H1 (cell line): ENCODE data around the gene ARHGEF35. TPM values are rescaled to one million over a fixed set of nuclear protein-coding genes. Genes with fewer than 3 reads are reported as not detected.
"Not testable (repeated sequence)": the region's sequence is repeated elsewhere in the genome, so short reads cannot be mapped to it uniquely, and the experiment has no call there.

ENCODE experiments used
- CTCF ChIA-PET: fragments of 300-600 bp; sonication (Branson Sonifier 250); formaldehyde crosslinking; loops from one replicate; lab custom pipeline; 2021; ENCODE audit not compliant: partially characterized antibody; lab: Charles Lee
- POLR2A ChIA-PET: fragments of 300-600 bp; sonication (Branson Sonifier 250); formaldehyde crosslinking; loops from one replicate; lab custom pipeline; 2021; ENCODE audit warnings: inconsistent platforms; ENCODE audit not compliant: partially characterized antibody; lab: Charles Lee
- DNase-seq, 2 experiments: peaks; one replicate each; pipeline versions ENCODE4 v3.0.0 to v3.0.0-alpha.2; 2010 to 2022; ENCODE audit warnings: low spot score in 2 of 2, low read depth in 1 of 2, mixed read lengths in 1 of 2
- FAIRE-seq: peaks from 2 replicates; lab custom pipeline; 2011; peaks lifted over from hg19 to GRCh38; lab: Jason Lieb, UNC
- H2AFZ ChIP-seq: 2 replicates; pipeline ENCODE4 v1.8.1; 2012; ENCODE audit warnings: low read length, inconsistent platforms
- H2AK5ac ChIP-seq: 2 replicates; pipeline ENCODE4 v1.6.1; 2013; ENCODE audit warnings: low read depth, low read length
- H2BK120ac ChIP-seq: replicated peaks from 2 replicates; pipeline ENCODE3; 2013; ENCODE audit warnings: low read depth, low read length, inconsistent platforms
- H2BK12ac ChIP-seq: 2 replicates; pipeline ENCODE4 v1.6.1; 2013; ENCODE audit warnings: low read depth, low read length
- H2BK15ac ChIP-seq: 2 replicates; pipeline ENCODE4 v1.6.1; 2013; ENCODE audit warnings: low read length
- H2BK20ac ChIP-seq: 2 replicates; pipeline ENCODE4 v1.6.1; 2013; ENCODE audit warnings: low read length
- H2BK5ac ChIP-seq: 2 replicates; pipeline ENCODE4 v1.6.1; 2013; ENCODE audit warnings: low read depth, low read length
- H3K14ac ChIP-seq: 2 replicates; pipeline ENCODE4 v1.6.1; 2013; ENCODE audit warnings: inconsistent platforms; ENCODE audit not compliant: insufficient read length
- H3K18ac ChIP-seq: 2 replicates; pipeline ENCODE4 v1.6.1; 2013; ENCODE audit warnings: low read length; ENCODE audit errors: extremely low read depth
- H3K23ac ChIP-seq: 2 replicates; pipeline ENCODE4 v1.6.1; 2013; ENCODE audit warnings: inconsistent platforms; ENCODE audit not compliant: insufficient read length
- H3K23me2 ChIP-seq: 2 replicates; pipeline ENCODE4 v1.6.1; 2013; ENCODE audit warnings: low read depth, low read length
- H3K27ac ChIP-seq: 2 replicates; pipeline ENCODE4 v1.6.1; 2011; ENCODE audit warnings: low read depth, low read length, inconsistent platforms
- H3K27me3 ChIP-seq, 4 experiments: replicated peaks in 1 of 4; 1 replicate in 1 of 4; 2 replicates in 3 of 4; pipeline versions ENCODE4 v1.6.1 to v1.8.1; 2011 to 2013; ENCODE audit warnings: low read length in 3 of 4, mild to moderate bottlenecking in 3 of 4, inconsistent platforms in 2 of 4, mixed read lengths in 2 of 4, moderate library complexity in 1 of 4; ENCODE audit not compliant: control insufficient read depth in 3 of 4, insufficient read depth in 3 of 4; ENCODE audit errors: extremely low read depth in 1 of 4
- H3K36me3 ChIP-seq, 4 experiments: 2 replicates each; pipeline versions ENCODE4 v1.6.1 to v1.8.1; 2011 to 2013; ENCODE audit warnings: mild to moderate bottlenecking in 4 of 4, low read length in 3 of 4, moderate library complexity in 2 of 4, control low read depth in 1 of 4, inconsistent platforms in 1 of 4; ENCODE audit not compliant: insufficient read depth in 4 of 4, control insufficient read depth in 2 of 4
- H3K4ac ChIP-seq: replicated peaks from 2 replicates; pipeline ENCODE3; 2013; ENCODE audit warnings: low read length, low read depth, mixed read lengths, inconsistent platforms; ENCODE audit not compliant: insufficient read length
- H3K4me1 ChIP-seq, 4 experiments: replicated peaks in 1 of 4; 1 replicate in 1 of 4; 2 replicates in 3 of 4; pipeline versions ENCODE4 v1.6.1 to v1.8.1; 2011 to 2013; ENCODE audit warnings: low read length in 3 of 4, inconsistent platforms in 2 of 4, mixed read lengths in 1 of 4; ENCODE audit not compliant: insufficient read depth in 4 of 4, control insufficient read depth in 3 of 4
- H3K4me2 ChIP-seq, 2 experiments: 2 replicates each; pipeline versions ENCODE4 v1.6.1 to v1.8.1; 2011 to 2013; ENCODE audit warnings: low read depth in 2 of 2, low read length in 2 of 2, control low read depth in 1 of 2, inconsistent platforms in 1 of 2, mild to moderate bottlenecking in 1 of 2; ENCODE audit not compliant: insufficient read depth in 1 of 2
- H3K4me3 ChIP-seq, 4 experiments: fragments of 200-600, 300-600 bp in 1 of 4; sonication (generic), shearing (Covaris generic), sonication (Bioruptor Twin) in 1 of 4; 2 replicates each; pipeline versions ENCODE4 v1.5.1 to v1.8.1; 2011 to 2016; ENCODE audit warnings: low read length in 4 of 4, low read depth in 3 of 4, control low read depth in 2 of 4, inconsistent platforms in 2 of 4, mild to moderate bottlenecking in 2 of 4, mixed read lengths in 1 of 4, moderate library complexity in 1 of 4; ENCODE audit not compliant: insufficient read depth in 2 of 4; ENCODE audit errors: extremely low read depth in 1 of 4
- H3K56ac ChIP-seq: replicated peaks from 2 replicates; pipeline ENCODE3; 2013; ENCODE audit warnings: low read depth, mild to moderate bottlenecking, mixed read lengths, low read length, inconsistent platforms; ENCODE audit not compliant: insufficient read length
- H3K79me1 ChIP-seq: 2 replicates; pipeline ENCODE4 v1.6.1; 2013; ENCODE audit warnings: low read depth, low read length, control low read depth
- H3K79me2 ChIP-seq, 2 experiments: 2 replicates each; pipeline versions ENCODE4 v1.6.1 to v1.8.1; 2012 to 2013; ENCODE audit warnings: low read length in 2 of 2, mild to moderate bottlenecking in 2 of 2, inconsistent platforms in 1 of 2; ENCODE audit not compliant: insufficient read depth in 2 of 2, control insufficient read depth in 1 of 2
- H3K9ac ChIP-seq, 4 experiments: replicated peaks in 1 of 4; 1 replicate in 1 of 4; 2 replicates in 3 of 4; pipeline versions ENCODE4 v1.6.1 to v1.8.1; 2011 to 2013; ENCODE audit warnings: low read depth in 3 of 4, low read length in 3 of 4, control low read depth in 2 of 4, mild to moderate bottlenecking in 2 of 4, moderate library complexity in 2 of 4, inconsistent platforms in 1 of 4; ENCODE audit errors: extremely low read depth in 1 of 4
- H3K9me3 ChIP-seq, 2 experiments: 2 replicates each; pipeline versions ENCODE4 v1.6.1 to v1.8.1; 2012 to 2013; ENCODE audit warnings: mild to moderate bottlenecking in 2 of 2, moderate library complexity in 2 of 2, control low read depth in 1 of 2, inconsistent platforms in 1 of 2, low read depth in 1 of 2, low read length in 1 of 2, mixed read lengths in 1 of 2; ENCODE audit not compliant: insufficient read depth in 2 of 2
- H4K20me1 ChIP-seq, 2 experiments: replicated peaks in 1 of 2; 2 replicates each; pipeline versions ENCODE3 to v1.8.1; 2011 to 2013; ENCODE audit warnings: inconsistent platforms in 2 of 2, low read length in 2 of 2, mild to moderate bottlenecking in 1 of 2; ENCODE audit not compliant: insufficient read depth in 2 of 2, control insufficient read depth in 1 of 2
- H4K5ac ChIP-seq: 2 replicates; pipeline ENCODE4 v1.6.1; 2013; ENCODE audit warnings: low read length, low read depth, mixed read lengths, inconsistent platforms; ENCODE audit not compliant: insufficient read length
- H4K8ac ChIP-seq: 2 replicates; pipeline ENCODE4 v1.8.0; 2013; ENCODE audit warnings: mild to moderate bottlenecking, moderate library complexity, low read length, inconsistent platforms; ENCODE audit not compliant: insufficient read depth; ENCODE audit errors: extremely low read depth
- H4K91ac ChIP-seq: replicated peaks from 2 replicates; pipeline ENCODE3; 2013; ENCODE audit warnings: low read length, mixed read lengths, inconsistent platforms; ENCODE audit not compliant: insufficient read length
- WGBS, 2 experiments: shearing (Covaris generic) in 1 of 2; methylation state at CpG; one replicate each; pipeline versions ENCODE4 v1.1.6 to v1.1.7; 2013 to 2015; ENCODE audit warnings: low lambda C conversion rate in 2 of 2, mixed read lengths in 2 of 2, inconsistent platforms in 1 of 2, low coverage in 1 of 2, missing lambda C conversion rate in 1 of 2; ENCODE audit not compliant: insufficient replicate concordance in 2 of 2, insufficient coverage in 1 of 2, insufficient read length in 1 of 2; ENCODE audit errors: extremely low coverage in 1 of 2, missing lambda C conversion rate in 1 of 2; 5-methylcytosine and 5-hydroxymethylcytosine counted together
- polyA plus RNA-seq, 7 experiments: library from polyadenylated mRNA; depleted of rRNA in 3 of 7; stranded (reverse) in 5 of 7; unstranded in 2 of 7; fragments of >200 nt in 5 of 7; fragments of 200-250 nt in 2 of 7; gene quantifications; 1 replicate in 5 of 7; 2 replicates in 1 of 7; 4 replicates in 1 of 7; pipeline versions ENCODE4 v1.2.1 to v1.2.3, GENCODE V29; 2011 to 2013; ENCODE audit warnings: missing spikeins in 2 of 7, mixed read lengths in 2 of 7
- total RNA-seq: library from RNA; stranded (reverse); fragmentation: NEBNext Ultra II Directional; extraction: Animal tissue kit (Norgen Biotek cat#: 25700); gene quantifications from 2 replicates; pipeline ENCODE4 v1.2.1, GENCODE V29; 2021

ARHGEF35 gene
- total and polyA plus RNA-seq, 2 of the 8 experiments (the other 6 are each of a cell fraction or from before 2014, with no cell fraction given), result 1.3 to 11.8 TPM

- H3K4me1 ChIP-seq, H3K36me3 ChIP-seq, H2BK12ac ChIP-seq, H3K56ac ChIP-seq, H2AK5ac ChIP-seq, H3K23me2 ChIP-seq, H3K4me3 ChIP-seq, H2BK5ac ChIP-seq, H2BK120ac ChIP-seq, FAIRE-seq, H4K8ac ChIP-seq, H3K23ac ChIP-seq, H4K20me1 ChIP-seq, H2BK20ac ChIP-seq, H2AFZ ChIP-seq, H2BK15ac ChIP-seq, H3K9ac ChIP-seq, H3K79me1 ChIP-seq, H3K9me3 ChIP-seq, H3K27ac ChIP-seq, H3K79me2 ChIP-seq, H3K18ac ChIP-seq, H3K27me3 ChIP-seq, CTCF ChIA-PET, H4K5ac ChIP-seq, H4K91ac ChIP-seq, H3K4ac ChIP-seq, POLR2A ChIA-PET, DNase-seq, H3K14ac ChIP-seq, H3K4me2 ChIP-seq: not testable (repeated sequence)
- WGBS, 2 experiments, result 83% methylated on average over 2 of the region's 2 CpGs; no CpG with 5 or more reads in 1 of the 2 experiments
These were observed 43.0 kb upstream of the ARHGEF35 start for GRCh38 chr7:144238530-144239082.

- H2BK5ac ChIP-seq, H3K4me3 ChIP-seq, H4K20me1 ChIP-seq, H3K4me2 ChIP-seq, H2BK15ac ChIP-seq, H3K27me3 ChIP-seq, H4K8ac ChIP-seq, H2BK20ac ChIP-seq, H2AK5ac ChIP-seq, H2BK12ac ChIP-seq, H3K79me2 ChIP-seq, H3K4me1 ChIP-seq, H3K27ac ChIP-seq, H3K9me3 ChIP-seq, H2AFZ ChIP-seq, H3K23ac ChIP-seq, H3K23me2 ChIP-seq, CTCF ChIA-PET, H4K91ac ChIP-seq, H3K79me1 ChIP-seq, H3K4ac ChIP-seq, H3K9ac ChIP-seq, FAIRE-seq, POLR2A ChIA-PET, DNase-seq, H2BK120ac ChIP-seq, H3K56ac ChIP-seq, H3K18ac ChIP-seq, H3K14ac ChIP-seq, H4K5ac ChIP-seq, H3K36me3 ChIP-seq: not testable (repeated sequence)
- 91% methylated on average over 1 of the region's 1 CpG; no CpG with 5 or more reads in 1 of the 2 experiments for WGBS, 2 experiments
These were observed 37.4 kb upstream of the ARHGEF35 start for GRCh38 chr7:144233039-144233438.
